Smooth muscle cell (in vitro differentiated cells): ENCODE results near the gene FRMD3. TPM values are rescaled to one million over a fixed set of nuclear protein-coding genes. Genes with fewer than 3 reads are reported as not detected.

Experiments used
- DNase-seq: peaks from one replicate; lab custom pipeline; 2025; ENCODE audit not compliant: unreplicated experiment; lab: John Stamatoyannopoulos, UW
- H2AFZ ChIP-seq: fragments of 200-600 bp; sonication (generic); 2 replicates; pipeline ENCODE4 v1.6.0; 2016; ENCODE audit warnings: antibody characterized with exemption, low read depth, mild to moderate bottlenecking
- H3F3A ChIP-seq: fragments of 200-600 bp; sonication (generic); 2 replicates; pipeline ENCODE4 v1.6.0; 2017; ENCODE audit warnings: antibody characterized with exemption, low read depth
- H3K27ac ChIP-seq: fragments of 200-600 bp; sonication (generic); 2 replicates; pipeline ENCODE4 v1.5.1; 2016; ENCODE audit warnings: low read depth, mild to moderate bottlenecking
- H3K27me3 ChIP-seq: fragments of 200-600 bp; sonication (generic); 2 replicates; pipeline ENCODE4 v1.6.1; 2016; ENCODE audit warnings: low read depth, mild to moderate bottlenecking
- H3K36me3 ChIP-seq: fragments of 200-600 bp; sonication (generic); 2 replicates; pipeline ENCODE4 v1.5.1; 2016; ENCODE audit warnings: low read depth
- H3K4me1 ChIP-seq: fragments of 200-600 bp; sonication (generic); 2 replicates; pipeline ENCODE4 v1.5.1; 2016; ENCODE audit warnings: low read depth
- H3K4me2 ChIP-seq: fragments of 200-600 bp; sonication (generic); 2 replicates; pipeline ENCODE4 v1.6.0; 2016; ENCODE audit warnings: mild to moderate bottlenecking
- H3K4me3 ChIP-seq: fragments of 200-600 bp; sonication (generic); 2 replicates; pipeline ENCODE4 v1.5.1; 2016; ENCODE audit warnings: mild to moderate bottlenecking
- H3K79me2 ChIP-seq: fragments of 200-600 bp; sonication (generic); 2 replicates; pipeline ENCODE4 v1.6.0; 2016; ENCODE audit warnings: low read depth, mild to moderate bottlenecking
- H3K9ac ChIP-seq: fragments of 200-600 bp; sonication (generic); 2 replicates; pipeline ENCODE4 v1.6.0; 2016; ENCODE audit warnings: low read depth
- H3K9me3 ChIP-seq: fragments of 200-600 bp; sonication (generic); replicated peaks from 2 replicates; pipeline ENCODE4 v1.5.1; 2016; ENCODE audit warnings: low read depth
- H4K20me1 ChIP-seq: fragments of 200-600 bp; sonication (generic); 2 replicates; pipeline ENCODE4 v1.6.0; 2016; ENCODE audit warnings: low read depth
- CTCF ChIP-seq: fragments of 200-600 bp; sonication (generic); IDR thresholded peaks from 2 replicates; pipeline ENCODE4 v1.5.1; 2017; ENCODE audit warnings: borderline replicate concordance, mild to moderate bottlenecking, antibody characterized with exemption; ENCODE audit not compliant: insufficient read depth, poor library complexity, severe bottlenecking
- WGBS: methylation state at CpG from one replicate; pipeline ENCODE4 v1.1.7; 2016; ENCODE audit warnings: low lambda C conversion rate; 5-methylcytosine and 5-hydroxymethylcytosine counted together
- polyA plus RNA-seq: library from polyadenylated mRNA; unstranded; fragments of >200 nt; fragmentation: Nextera tagmentation; extraction: Ambion mirVana; gene quantifications from 2 replicates; pipeline ENCODE4 v1.2.1, GENCODE V29; 2016
- total RNA-seq: library from RNA; depleted of rRNA; stranded (reverse); fragments of >200 nt; gene quantifications from 2 replicates; pipeline ENCODE4 v1.2.3, GENCODE V29; 2014

FRMD3 gene
- total and polyA plus RNA-seq, 2 experiments from 2014 or later = 0.72 to 2.8 TPM

- WGBS = 90% methylated on average over 6 of the region's 6 CpGs
- H3K4me3 ChIP-seq = no peak overlapping the region
- TF ChIP-seq CTCF = no peak
- no peaks in the 10 kb centered on the region for H3K79me2 ChIP-seq
- H3K4me1 ChIP-seq = no peaks in the 10 kb centered on the region
- no peak overlapping the region for H3K9ac ChIP-seq
- H3K9me3 ChIP-seq = no peaks in the 10 kb centered on the region
- no peak overlapping the region for H3K27ac ChIP-seq
- no peak overlapping the region for H2AFZ ChIP-seq
- no peaks in the 10 kb centered on the region for H3F3A ChIP-seq
- H3K4me2 ChIP-seq = no peak overlapping the region
- H3K36me3 ChIP-seq = no peaks in the 10 kb centered on the region
- DNase-seq = no peak
- H3K27me3 ChIP-seq = peaks cover 5% of the 10 kb centered on the region
- H4K20me1 ChIP-seq = no peaks in the 10 kb centered on the region
These were observed 141.9 kb downstream of the FRMD3 start for GRCh38 chr9:83396342-83396741.

- no peak for DNase-seq
- H3K27me3 ChIP-seq = peaks cover 5% of the 10 kb centered on the region
- TF ChIP-seq CTCF = no peak
- no peaks in the 10 kb centered on the region for H4K20me1 ChIP-seq
- WGBS = 94% methylated on average over 4 of the region's 4 CpGs
- no peaks in the 10 kb centered on the region for H3K4me1 ChIP-seq
- H3K4me2 ChIP-seq = no peak overlapping the region
- H3K4me3 ChIP-seq = no peak overlapping the region
- no peaks in the 10 kb centered on the region for H3K36me3 ChIP-seq
- H3K79me2 ChIP-seq = no peaks in the 10 kb centered on the region
- no peaks in the 10 kb centered on the region for H3F3A ChIP-seq
- no peak overlapping the region for H2AFZ ChIP-seq
- H3K9ac ChIP-seq = no peak overlapping the region
- H3K9me3 ChIP-seq = no peaks in the 10 kb centered on the region
- no peak overlapping the region for H3K27ac ChIP-seq
These were observed 146.0 kb downstream of the FRMD3 start for GRCh38 chr9:83392228-83392627.

GRCh38 chr9:83388346-83388745 is 149.9 kb downstream of the FRMD3 start:
- no peak for DNase-seq
- Histone ChIP-seq H3K4me2 (no peak overlapping the region), H3K36me3 (no peaks in the 10 kb centered on the region), H3K9ac (no peak overlapping the region), H4K20me1 (no peaks in the 10 kb centered on the region), H3F3A (no peaks in the 10 kb centered on the region), H3K79me2 (no peaks in the 10 kb centered on the region), H2AFZ (no peak overlapping the region), H3K4me1 (no peaks in the 10 kb centered on the region), H3K27me3 (peaks cover 5% of the 10 kb centered on the region), H3K9me3 (no peaks in the 10 kb centered on the region), H3K4me3 (no peak overlapping the region), H3K27ac (no peak overlapping the region)
- no peak for TF ChIP-seq CTCF
- 65% methylated on average over 1 of the region's 1 CpG for WGBS

GRCh38 chr9:83387401-83388185 is 150.6 kb downstream of the FRMD3 start:
- H3K4me3 ChIP-seq = no peak overlapping the region
- no peaks in the 10 kb centered on the region for H3K79me2 ChIP-seq
- no peaks in the 10 kb centered on the region for H3F3A ChIP-seq
- H3K27me3 ChIP-seq = peaks cover 5% of the 10 kb centered on the region
- TF ChIP-seq CTCF = no peak
- no peak overlapping the region for H3K27ac ChIP-seq
- H4K20me1 ChIP-seq = no peaks in the 10 kb centered on the region
- no peak overlapping the region for H3K9ac ChIP-seq
- no peaks in the 10 kb centered on the region for H3K9me3 ChIP-seq
- H3K4me1 ChIP-seq = no peaks in the 10 kb centered on the region
- H3K36me3 ChIP-seq = no peaks in the 10 kb centered on the region
- H3K4me2 ChIP-seq = no peak overlapping the region
- DNase-seq = no peak
- whole genome bisulfite sequencing = 81% methylated on average over 7 of the region's 7 CpGs
- no peak overlapping the region for H2AFZ ChIP-seq
